GM19438 (cell line): Measurements from ENCODE around the gene FUNDC2.

Experiments
- ATAC-seq: cut with Tn5 transposase; IDR thresholded peaks from one replicate; pipeline ENCODE4 v1.9.1; 2021; ENCODE audit warnings: low read depth; ENCODE audit not compliant: unreplicated experiment

FUNDC2 gene

GRCh38 chrX:155068165-155068564 is 41.5 kb downstream of the FUNDC2 start:
- no peak for ATAC-seq

- no peak for ATAC-seq
These were observed 42.8 kb downstream of the FUNDC2 start for GRCh38 chrX:155069414-155069813.

- no peak for ATAC-seq
These were observed 43.4 kb downstream of the FUNDC2 start for GRCh38 chrX:155070038-155070437.

GRCh38 chrX:155070663-155070974 is 44.0 kb downstream of the FUNDC2 start:
- peak; percentile 21 for ATAC-seq

GRCh38 chrX:155070975-155071693 is 44.5 kb downstream of the FUNDC2 start, which contains the start of the genes BRCC3, CMC4 and MTCP1:
BRCC3 (plus strand) TSS chrX:155071508; CDS start chrX:155071528, 20 bp downstream.
CMC4 (minus strand) TSS chrX:155071136; CDS start chrX:155064023, 7,113 bp downstream.
MTCP1 (minus strand) TSS chrX:155071136; CDS start chrX:155066010, 5,126 bp downstream.
- ATAC-seq = peak; percentile 89

GRCh38 chrX:155071694-155072280 is 45.1 kb downstream of the FUNDC2 start:
- ATAC-seq = peak; percentile 1

- no peak for ATAC-seq
These were observed 59.7 kb downstream of the FUNDC2 start for GRCh38 chrX:155086202-155086840.

- ATAC-seq = no peak
These were observed 60.5 kb downstream of the FUNDC2 start for GRCh38 chrX:155086961-155087735.

GRCh38 chrX:155094468-155095061 is 67.9 kb downstream of the FUNDC2 start:
- ATAC-seq = no peak

- ATAC-seq = no peak
These were observed 79.3 kb downstream of the FUNDC2 start for GRCh38 chrX:155105919-155106318.

GRCh38 chrX:155108427-155108826 is 81.8 kb downstream of the FUNDC2 start:
- no peak for ATAC-seq
